Stimulated activated effector memory CD8-positive, alpha-beta T cell treated with anti-CD3 and anti-CD28 coated beads, Interleukin-12 subunit alpha, Interleukin-12 subunit beta, amount 100 ng/mL, for 72 hours (primary cell): Measurements from ENCODE around the gene PDZRN3.

ENCODE experiments used
- ATAC-seq: fragments of 150-1000 bp; cut with Tn5 transposase; 2 replicates; pipeline ENCODE4 v1.10.0; 2021
- DNase-seq, 2 donors: peaks; one replicate each; pipeline ENCODE4 v3.0.0; 2021 to 2022; ENCODE audit warnings: low spot score in 2 of 2
- H3K27ac Mint-ChIP-seq: one replicate; pipeline ENCODE4 v1.8.0; 2022; ENCODE audit warnings: mild to moderate bottlenecking, mixed read lengths
- H3K36me3 Mint-ChIP-seq: one replicate; pipeline ENCODE4 v1.8.0; 2022; ENCODE audit warnings: mild to moderate bottlenecking, mixed read lengths
- H3K4me1 Mint-ChIP-seq: one replicate; pipeline ENCODE4 v1.8.0; 2022; ENCODE audit warnings: mixed read lengths
- H3K4me3 Mint-ChIP-seq: one replicate; pipeline ENCODE4 v1.8.0; 2022; ENCODE audit warnings: mild to moderate bottlenecking, mixed read lengths
- H3K9me3 Mint-ChIP-seq: one replicate; pipeline ENCODE4 v1.8.0; 2022; ENCODE audit warnings: mixed read lengths

Gene PDZRN3

DNA sequence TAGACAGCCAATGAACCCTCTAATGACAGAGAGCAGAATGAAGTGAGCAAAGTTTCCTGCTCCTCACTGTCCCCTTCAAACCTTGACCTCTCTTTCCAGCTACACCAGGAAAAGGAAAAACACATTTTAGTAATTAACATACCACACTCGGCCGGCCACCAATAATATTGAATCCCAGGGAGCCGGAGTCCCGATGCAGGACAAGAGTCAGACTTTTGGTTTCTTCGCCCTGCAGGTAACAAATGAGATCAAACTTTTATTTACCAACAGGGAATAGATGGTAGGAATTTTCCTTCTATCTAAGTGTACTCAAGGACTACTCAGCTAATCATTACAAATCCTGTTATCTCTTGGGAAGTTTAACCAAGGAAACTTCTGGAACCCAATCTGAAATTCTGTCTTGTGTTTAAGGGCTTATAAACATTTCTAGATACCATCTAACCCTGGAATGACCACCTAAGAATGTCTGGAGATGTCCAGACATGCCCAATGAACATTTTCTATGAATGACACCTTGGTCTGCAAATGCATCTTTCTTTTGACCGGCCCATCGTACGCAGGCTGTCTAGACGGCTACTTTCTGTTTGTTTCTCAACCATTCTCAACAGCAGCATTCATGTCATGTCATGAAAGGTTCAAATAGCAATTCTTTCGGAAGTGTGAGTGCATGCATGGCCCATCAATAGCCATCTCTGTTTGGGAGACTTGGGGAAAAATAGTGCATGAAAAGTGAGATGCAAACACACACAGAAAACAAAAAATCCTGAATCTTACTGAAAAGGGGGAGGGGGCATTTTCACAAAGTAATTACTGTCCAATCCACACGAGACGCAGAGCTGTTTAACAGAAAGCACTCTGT, 16.1 kb downstream of the PDZRN3 start:
- no peaks in the 10 kb centered on the region for H3K4me1 Mint-ChIP-seq
- no peak for ATAC-seq
- no peaks in the 10 kb centered on the region for H3K36me3 Mint-ChIP-seq
- H3K4me3 Mint-ChIP-seq, result no peak overlapping the region
- H3K9me3 Mint-ChIP-seq, result peaks cover 13% of the 10 kb centered on the region
- no peak for DNase-seq
- H3K27ac Mint-ChIP-seq, result no peak overlapping the region

DNA sequence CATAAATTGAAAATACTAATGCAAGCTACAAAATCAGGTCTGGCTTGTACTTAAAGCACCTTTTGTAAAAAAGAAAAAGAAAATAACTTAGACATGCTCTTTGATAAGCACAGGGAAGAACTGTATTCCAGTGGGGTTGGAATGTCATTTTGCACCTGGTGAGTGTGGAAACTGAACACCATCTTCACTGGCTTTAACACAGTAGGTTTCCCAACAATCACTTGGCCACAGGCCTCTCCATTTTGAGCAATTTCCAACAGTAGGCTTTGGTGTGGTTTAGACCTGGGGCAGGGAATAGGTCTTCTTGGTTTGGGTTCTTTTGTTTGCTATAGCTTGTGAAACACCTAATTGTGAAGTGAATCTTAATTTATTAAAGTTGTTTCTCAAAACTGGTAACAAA, 18.9 kb downstream of the PDZRN3 start:
- Mint-ChIP-seq H3K36me3 (no peaks in the 10 kb centered on the region), H3K4me3 (no peak overlapping the region), H3K27ac (no peak overlapping the region), H3K4me1 (no peaks in the 10 kb centered on the region), H3K9me3 (peaks cover 6% of the 10 kb centered on the region)
- DNase-seq, result no peak
- ATAC-seq, result no peak

DNA sequence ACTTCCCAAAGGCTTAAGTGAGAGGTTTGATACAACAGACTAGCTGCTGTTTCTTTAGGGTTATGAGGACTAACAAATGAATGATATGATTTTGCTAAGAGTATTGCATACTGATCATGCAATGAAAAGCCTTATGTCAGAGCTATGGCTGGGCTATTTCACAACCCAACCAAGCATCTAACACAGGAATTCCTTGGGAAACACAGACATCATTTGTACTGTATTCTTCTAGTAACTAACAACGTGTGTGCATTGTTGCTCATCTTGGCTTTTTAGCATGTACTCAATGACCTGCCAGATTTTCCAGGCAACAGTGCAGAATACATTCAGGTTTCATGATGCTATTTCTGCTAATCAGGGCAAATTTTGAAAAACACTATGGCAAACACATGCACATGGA, 19.3 kb downstream of the PDZRN3 start:
- Mint-ChIP-seq H3K27ac (no peak overlapping the region), H3K36me3 (no peaks in the 10 kb centered on the region), H3K4me3 (no peak overlapping the region), H3K9me3 (peaks cover 6% of the 10 kb centered on the region), H3K4me1 (no peaks in the 10 kb centered on the region)
- no peak for ATAC-seq
- DNase-seq, result no peak

DNA sequence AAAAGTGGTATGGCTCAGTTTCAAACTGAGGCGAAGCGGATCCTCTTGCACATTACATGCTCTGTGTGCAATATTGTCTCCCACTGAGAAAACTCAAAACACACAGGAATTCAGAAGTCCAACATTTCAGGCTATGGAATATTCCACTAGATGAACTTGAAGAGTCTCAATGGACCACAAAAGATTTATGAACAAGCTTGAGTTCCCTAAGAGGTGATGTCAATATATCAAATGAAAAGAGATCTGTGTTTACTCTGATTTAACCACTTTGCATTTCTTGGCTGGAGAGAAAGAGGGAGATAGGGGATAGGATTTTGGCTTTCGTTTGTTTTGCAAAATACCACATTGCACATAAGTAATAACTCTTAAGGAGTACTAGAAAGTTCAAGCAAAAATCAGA, 20.3 kb downstream of the PDZRN3 start:
- ATAC-seq (no peak), DNase-seq (no peak)
- Mint-ChIP-seq H3K36me3 (no peaks in the 10 kb centered on the region), H3K4me3 (no peak overlapping the region), H3K9me3 (peaks cover 6% of the 10 kb centered on the region), H3K27ac (no peak overlapping the region), H3K4me1 (no peaks in the 10 kb centered on the region)

DNA sequence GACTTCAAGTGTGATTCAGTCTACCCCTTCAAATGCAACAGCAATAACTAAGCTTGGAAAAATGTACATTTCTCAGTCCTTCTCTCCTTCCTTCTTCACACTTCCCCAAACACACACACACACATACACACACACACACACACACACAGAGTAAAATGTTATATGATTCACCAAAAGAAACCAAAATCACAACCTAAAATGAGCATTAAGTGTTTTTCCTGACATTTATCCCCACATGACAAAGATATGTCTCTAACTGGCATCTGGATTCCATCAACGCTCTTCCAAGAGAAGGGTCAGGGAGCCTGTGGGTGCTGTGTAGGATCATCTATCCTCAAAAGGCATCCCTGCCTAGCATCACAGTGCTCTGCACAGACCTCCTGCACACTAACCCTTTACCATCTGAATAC, 21.0 kb downstream of the PDZRN3 start:
- H3K36me3 Mint-ChIP-seq, result no peaks in the 10 kb centered on the region
- ATAC-seq (no peak), DNase-seq (no peak)
- no peaks in the 10 kb centered on the region for H3K4me1 Mint-ChIP-seq
- no peak overlapping the region for H3K4me3 Mint-ChIP-seq
- no peak overlapping the region for H3K27ac Mint-ChIP-seq
- peaks cover 6% of the 10 kb centered on the region for H3K9me3 Mint-ChIP-seq

DNA sequence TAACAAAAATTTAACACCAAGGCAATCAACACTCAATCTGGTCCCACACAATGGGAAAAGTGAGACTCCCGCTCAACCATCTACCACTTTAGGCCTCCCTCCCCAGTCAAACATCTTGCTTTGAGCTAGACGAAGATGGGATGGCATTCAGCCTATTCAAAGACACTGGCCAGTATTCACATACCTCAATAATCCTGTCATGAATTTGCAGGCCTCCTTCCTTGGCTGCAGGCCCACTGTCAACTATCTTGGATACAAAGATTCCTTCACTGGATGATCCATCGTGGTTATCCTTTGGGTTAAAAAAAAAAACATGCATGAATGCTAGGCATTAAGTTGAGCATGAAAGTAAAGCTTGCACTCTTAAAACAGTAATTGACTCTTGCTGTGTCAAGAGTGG, 22.6 kb downstream of the PDZRN3 start:
- H3K27ac Mint-ChIP-seq, result no peak overlapping the region

DNA sequence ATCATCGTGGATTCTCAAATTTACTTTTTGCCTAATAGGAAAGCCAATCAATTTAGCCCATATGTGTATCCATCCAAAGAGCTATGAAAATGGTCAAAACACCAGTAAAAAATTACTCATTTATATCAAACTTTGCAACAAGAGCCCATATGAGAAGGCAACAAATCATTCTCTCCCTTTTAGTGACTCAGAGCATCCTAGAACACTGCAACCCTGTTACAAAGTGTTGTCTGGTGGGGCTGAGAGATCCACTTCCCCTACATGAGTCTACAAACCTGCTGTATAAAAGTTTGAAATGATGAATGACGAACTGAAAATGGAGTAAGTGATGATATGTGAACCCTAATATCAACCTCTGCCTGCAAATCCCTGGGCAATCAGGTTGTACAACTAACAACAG, 23.3 kb downstream of the PDZRN3 start:
- no peaks in the 10 kb centered on the region for H3K36me3 Mint-ChIP-seq
- H3K27ac Mint-ChIP-seq, result no peak overlapping the region
- H3K9me3 Mint-ChIP-seq, result no peaks in the 10 kb centered on the region
- H3K4me1 Mint-ChIP-seq, result no peaks in the 10 kb centered on the region
- no peak overlapping the region for H3K4me3 Mint-ChIP-seq
- DNase-seq (no peak), ATAC-seq (no peak)

More for the DNA sequence above, 22.6 kb downstream of the PDZRN3 start:
- H3K4me3 Mint-ChIP-seq, result no peak overlapping the region
- H3K4me1 Mint-ChIP-seq, result no peaks in the 10 kb centered on the region
- peaks cover 2% of the 10 kb centered on the region for H3K9me3 Mint-ChIP-seq
- ATAC-seq, result no peak
- no peak for DNase-seq
- no peaks in the 10 kb centered on the region for H3K36me3 Mint-ChIP-seq

DNA sequence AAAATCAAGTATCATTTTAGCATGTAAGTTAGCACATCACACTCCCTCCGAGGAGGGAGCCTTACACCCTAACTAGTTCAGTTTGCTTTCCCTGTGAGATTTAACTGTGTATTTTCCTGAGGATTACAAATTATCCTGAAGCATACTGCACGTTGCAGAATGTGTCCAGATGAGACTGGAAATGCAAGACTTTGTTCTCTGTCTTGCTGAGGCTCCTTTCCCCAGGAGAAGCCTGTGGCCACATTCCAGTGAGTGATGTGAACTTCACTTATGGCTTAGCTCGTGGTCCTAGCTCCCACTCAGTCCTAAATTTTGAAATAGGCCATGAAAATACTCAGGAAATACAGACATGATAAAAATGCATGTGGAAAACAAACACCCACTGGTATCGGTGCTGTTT, 23.7 kb downstream of the PDZRN3 start:
- ATAC-seq, result no peak
- no peaks in the 10 kb centered on the region for H3K36me3 Mint-ChIP-seq
- no peaks in the 10 kb centered on the region for H3K9me3 Mint-ChIP-seq
- no peaks in the 10 kb centered on the region for H3K4me1 Mint-ChIP-seq
- no peak for DNase-seq
- no peak overlapping the region for H3K27ac Mint-ChIP-seq
- no peak overlapping the region for H3K4me3 Mint-ChIP-seq

DNA sequence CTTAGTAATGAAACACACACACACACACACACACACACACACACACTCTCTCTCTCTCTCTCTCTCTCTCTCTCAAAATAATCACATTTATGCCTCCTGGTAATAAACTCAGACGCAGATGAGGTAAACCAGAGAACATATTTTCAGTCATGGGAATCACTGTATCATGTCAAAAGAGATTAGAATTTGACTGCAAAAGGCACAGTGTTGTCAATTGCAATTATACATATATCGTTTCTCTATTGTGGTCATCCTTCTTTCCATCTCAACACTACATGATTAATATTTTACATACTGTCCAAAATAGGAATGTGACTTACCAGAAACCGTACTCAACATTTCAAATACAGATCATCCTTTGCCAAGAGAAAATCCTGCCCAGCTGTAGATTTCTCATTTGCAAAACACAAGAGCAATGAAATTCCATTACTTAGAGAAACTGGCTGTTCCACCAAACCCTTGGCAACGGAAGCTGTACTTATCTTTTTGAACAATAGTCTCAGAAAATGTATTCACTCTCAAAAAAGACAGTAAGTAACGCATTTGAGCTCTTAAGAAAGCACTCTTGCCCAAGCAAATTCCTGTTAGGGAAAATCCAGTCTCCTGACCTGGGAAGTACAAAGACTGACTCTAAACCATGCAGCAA, 24.3 kb downstream of the PDZRN3 start:
- DNase-seq (no peak), ATAC-seq (no peak)
- no peaks in the 10 kb centered on the region for H3K9me3 Mint-ChIP-seq
- no peak overlapping the region for H3K27ac Mint-ChIP-seq
- no peaks in the 10 kb centered on the region for H3K36me3 Mint-ChIP-seq
- no peaks in the 10 kb centered on the region for H3K4me1 Mint-ChIP-seq
- H3K4me3 Mint-ChIP-seq, result no peak overlapping the region

DNA sequence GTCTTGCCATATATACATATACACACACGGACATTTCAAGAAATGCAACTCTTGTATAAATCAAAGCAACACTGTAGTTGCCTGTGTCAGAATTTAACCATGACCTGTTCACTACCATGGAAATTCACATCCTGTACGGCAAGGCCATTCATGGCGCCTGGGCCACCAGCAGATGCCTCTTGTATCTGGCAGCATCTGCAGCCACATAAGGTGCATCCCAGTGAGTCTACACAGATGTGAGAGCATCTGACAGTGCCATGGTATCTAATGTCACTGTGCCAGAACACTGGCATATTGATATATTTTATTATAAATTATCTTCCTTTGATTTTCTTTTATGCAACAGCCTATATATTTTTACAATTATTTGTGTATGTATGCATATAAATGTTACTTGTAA, 25.1 kb downstream of the PDZRN3 start:
- H3K4me1 Mint-ChIP-seq, result no peaks in the 10 kb centered on the region
- H3K27ac Mint-ChIP-seq, result no peak overlapping the region
- DNase-seq (no peak), ATAC-seq (no peak)
- H3K4me3 Mint-ChIP-seq, result no peak overlapping the region
- H3K36me3 Mint-ChIP-seq, result no peaks in the 10 kb centered on the region
- H3K9me3 Mint-ChIP-seq, result no peaks in the 10 kb centered on the region

DNA sequence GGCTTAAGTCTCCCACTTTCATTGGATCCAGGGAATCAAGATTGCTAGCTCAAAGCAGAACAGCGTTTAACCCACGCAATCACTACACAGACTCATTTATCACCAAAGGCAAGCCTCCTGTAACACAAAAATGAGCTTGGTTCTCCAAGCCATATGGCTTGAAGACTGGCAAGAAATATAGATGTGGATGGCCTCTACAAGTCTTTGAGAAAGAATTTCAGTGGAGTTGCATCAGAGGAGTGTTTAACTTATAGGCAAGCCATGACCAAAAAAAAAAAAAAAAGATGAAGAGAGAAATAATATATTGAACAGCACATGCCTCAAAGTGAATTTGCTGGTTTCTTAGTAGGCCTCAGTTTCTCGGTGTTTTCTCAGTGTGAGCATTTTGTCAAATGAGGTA, 27.3 kb downstream of the PDZRN3 start:
- no peaks in the 10 kb centered on the region for H3K9me3 Mint-ChIP-seq
- no peak for ATAC-seq
- no peaks in the 10 kb centered on the region for H3K36me3 Mint-ChIP-seq
- H3K27ac Mint-ChIP-seq, result no peak overlapping the region
- no peaks in the 10 kb centered on the region for H3K4me1 Mint-ChIP-seq
- no peak for DNase-seq
- H3K4me3 Mint-ChIP-seq, result no peak overlapping the region

DNA sequence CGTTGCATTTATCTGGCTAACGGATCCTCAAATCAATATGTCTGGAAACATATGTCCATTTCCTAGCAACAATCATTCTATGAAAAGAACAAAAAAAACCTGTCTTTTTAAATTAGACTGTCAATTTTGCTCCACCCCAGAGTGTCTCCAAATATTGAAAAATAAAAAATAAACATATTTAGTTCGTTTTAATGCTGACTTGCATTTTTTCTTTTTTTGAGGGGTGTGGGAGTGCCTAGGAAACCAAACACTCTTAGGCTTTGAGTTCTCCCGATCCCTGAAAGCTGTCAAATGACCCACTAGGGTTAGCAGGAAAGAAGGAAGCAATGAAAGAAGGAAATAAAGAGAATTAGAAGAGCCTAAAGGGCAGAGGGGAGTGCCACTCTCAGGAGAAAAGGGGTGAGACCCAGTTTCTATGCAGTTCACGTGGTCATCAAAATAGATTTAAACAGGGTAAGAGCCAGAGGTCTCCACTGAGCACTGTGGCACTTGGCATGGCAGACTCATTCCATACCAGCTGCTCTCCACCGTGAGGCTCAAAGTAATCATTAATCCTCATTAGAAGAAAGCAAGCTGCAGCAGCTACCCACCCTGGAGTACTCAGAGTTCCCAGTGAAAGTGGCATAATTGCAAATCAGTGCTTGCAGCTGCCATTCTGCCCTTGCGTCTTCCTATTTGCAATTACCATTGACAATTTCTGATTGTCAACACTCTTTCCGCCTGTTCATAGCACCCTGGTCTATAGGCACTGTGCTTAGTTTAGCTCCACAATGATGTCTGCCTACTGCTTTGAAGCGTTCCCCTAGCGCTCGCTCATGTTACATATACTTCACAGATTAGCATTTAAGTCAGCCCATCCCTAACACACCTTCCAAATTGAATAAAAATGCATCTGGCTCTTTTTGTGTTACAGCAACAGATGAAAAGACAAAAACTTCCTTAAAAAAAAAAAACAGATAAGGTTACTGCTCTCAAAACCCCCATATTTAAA, 32.3 kb downstream of the PDZRN3 start:
- ATAC-seq (no peak), DNase-seq (no peak)
- no peaks in the 10 kb centered on the region for H3K9me3 Mint-ChIP-seq
- no peak overlapping the region for H3K27ac Mint-ChIP-seq
- H3K4me3 Mint-ChIP-seq, result no peak overlapping the region
- H3K4me1 Mint-ChIP-seq, result no peaks in the 10 kb centered on the region
- H3K36me3 Mint-ChIP-seq, result no peaks in the 10 kb centered on the region

DNA sequence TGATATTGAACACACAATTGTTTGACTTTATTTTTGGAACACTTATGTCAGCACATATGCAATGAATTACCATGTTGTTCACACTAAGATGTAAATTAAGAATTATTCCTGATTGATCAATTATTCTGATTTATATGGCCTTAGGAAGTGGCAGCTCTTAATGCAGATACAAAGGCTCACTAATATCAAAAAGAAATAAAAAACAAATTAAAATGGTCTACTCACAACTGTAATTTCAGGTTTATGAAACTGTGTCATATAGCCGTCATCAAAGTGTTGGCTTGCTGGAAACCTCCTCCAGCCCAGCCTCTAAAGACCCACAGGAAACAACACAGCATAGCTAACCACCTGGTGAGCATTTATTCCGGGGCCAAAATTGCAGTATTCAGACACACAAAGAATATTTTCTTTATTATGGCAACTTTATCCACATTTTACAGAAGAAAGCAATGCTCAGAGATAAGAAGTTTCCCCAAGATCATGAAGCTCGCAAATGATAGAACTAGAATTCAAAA, 33.4 kb downstream of the PDZRN3 start:
- Mint-ChIP-seq H3K4me3 (no peak overlapping the region), H3K27ac (no peak overlapping the region), H3K9me3 (no peaks in the 10 kb centered on the region), H3K36me3 (no peaks in the 10 kb centered on the region), H3K4me1 (no peaks in the 10 kb centered on the region)
- DNase-seq (no peak), ATAC-seq (no peak)

DNA sequence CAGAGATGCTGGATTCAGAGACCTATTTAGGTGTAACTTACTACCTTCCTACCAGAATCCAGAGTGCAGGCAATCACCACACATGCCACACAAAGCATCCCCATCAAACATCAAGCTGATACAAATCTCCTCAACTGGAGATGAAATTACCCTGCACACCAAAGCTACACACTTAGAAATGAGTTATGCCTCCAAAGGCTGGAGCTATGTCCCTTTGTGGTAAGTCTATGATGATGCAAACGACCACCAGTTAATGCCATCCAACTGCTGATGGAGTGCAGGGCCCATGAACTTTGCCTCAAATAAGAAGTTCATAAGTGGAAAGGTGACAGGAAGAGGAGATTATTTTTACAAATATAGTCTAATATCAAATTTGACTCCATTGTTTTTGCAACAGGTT, 38.1 kb downstream of the PDZRN3 start:
- no peak for ATAC-seq
- DNase-seq, result no peak
- Mint-ChIP-seq H3K27ac (no peak overlapping the region), H3K9me3 (no peaks in the 10 kb centered on the region), H3K4me1 (no peaks in the 10 kb centered on the region), H3K4me3 (no peak overlapping the region), H3K36me3 (no peaks in the 10 kb centered on the region)

DNA sequence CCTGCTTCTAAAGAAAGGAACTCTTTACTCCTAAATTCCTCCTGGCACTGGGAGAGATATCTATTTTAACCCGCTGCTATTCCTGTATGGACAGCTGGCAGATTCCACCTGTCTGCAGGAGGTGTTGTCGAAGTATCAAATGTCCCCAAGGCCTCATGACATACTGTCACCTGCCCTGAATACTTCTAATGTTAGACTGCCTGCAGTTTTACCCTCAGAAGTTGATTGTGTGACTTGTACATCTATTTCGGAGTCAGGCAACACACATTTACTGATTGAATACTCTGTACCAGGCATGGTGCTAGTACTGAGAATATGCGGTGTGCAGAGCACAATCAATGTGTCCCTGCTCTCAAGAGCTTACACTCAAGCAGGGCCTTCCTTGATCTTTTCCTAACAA, 38.6 kb downstream of the PDZRN3 start:
- no peak overlapping the region for H3K4me3 Mint-ChIP-seq
- H3K4me1 Mint-ChIP-seq, result no peaks in the 10 kb centered on the region
- no peak overlapping the region for H3K27ac Mint-ChIP-seq
- ATAC-seq, result no peak
- no peaks in the 10 kb centered on the region for H3K36me3 Mint-ChIP-seq
- DNase-seq, result no peak
- no peaks in the 10 kb centered on the region for H3K9me3 Mint-ChIP-seq
